ENCODE data around the gene STAT4.

Gene STAT4

DNA sequence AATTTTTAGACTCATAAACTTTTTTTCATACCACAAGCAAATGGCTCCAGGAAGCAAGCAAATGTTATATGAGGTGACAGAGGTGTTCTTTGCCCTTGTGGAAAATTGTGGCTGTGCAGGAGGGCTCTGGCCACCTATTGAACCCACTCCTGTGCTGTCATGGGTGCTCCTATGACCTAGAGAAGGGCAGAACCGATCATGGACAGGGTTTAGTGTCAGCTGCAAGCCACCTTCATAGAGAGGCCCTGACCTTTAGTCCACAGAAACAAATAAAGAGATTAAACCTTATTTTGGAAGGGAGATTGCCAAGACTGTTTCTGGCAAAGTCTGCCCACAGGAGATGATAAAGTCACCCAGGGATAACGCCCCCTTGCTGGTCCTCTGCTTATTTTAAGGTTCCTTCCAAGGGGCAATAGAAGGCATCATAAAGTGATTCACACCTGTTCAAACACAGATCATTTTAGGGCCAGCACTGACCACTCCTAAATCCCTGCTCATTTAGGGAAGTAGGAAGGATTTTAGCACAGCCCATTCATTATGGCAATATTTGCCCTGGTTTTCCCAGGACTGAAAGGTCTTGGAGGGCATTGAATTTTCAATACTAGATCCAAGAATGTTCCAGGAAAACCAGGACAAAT, 26.1 kb upstream of the STAT4 start:
- ChIA-PET POLR2A (no interaction called here), CTCF (interaction anchor here (1.2 kb wide), 1 partner anchor 11 kb away, joined by 4 read pairs; no protein-coding TSS in a partner anchor)
- H3K4me3 ChIP-seq (ENCODE audit: low read depth, low read length) = no peak overlapping the region
- H3K27ac ChIP-seq (ENCODE audit: extremely low read depth, low read depth, low read length) = no peak overlapping the region
- H3K36me3 ChIP-seq (ENCODE audit: control insufficient read depth in 2 of 2, insufficient read depth in 1 of 2, low read length in 2 of 2) = no peaks in the 10 kb centered on the region
- TF ChIP-seq ZNF521 (tag by site-specific recombination; IDR thresholded peaks at IDR 0.05) (no peak), HOXD13 (CRISPR knock-in tag; IDR thresholded peaks at IDR 0.05; ENCODE audit: borderline replicate concordance) (no peak), ZBTB48 (tag by site-specific recombination; IDR thresholded peaks at IDR 0.05) (no peak), ZNF596 (tag by site-specific recombination; IDR thresholded peaks at IDR 0.05) (no peak), ZNF561 (tag by site-specific recombination; IDR thresholded peaks at IDR 0.05; ENCODE audit: borderline replicate concordance) (no peak), ATF2 (tag by site-specific recombination; IDR thresholded peaks at IDR 0.05; ENCODE audit: low read depth) (no peak), ZNF112 (tag by site-specific recombination; IDR thresholded peaks at IDR 0.05) (no peak), ZBTB49 (tag by site-specific recombination; IDR thresholded peaks at IDR 0.05; ENCODE audit: low read depth) (no peak), ZNF140 (tag by site-specific recombination; IDR thresholded peaks at IDR 0.05) (no peak), TSHZ1 (tag by site-specific recombination; IDR thresholded peaks at IDR 0.05; ENCODE audit: borderline replicate concordance) (no peak), ZNF292 (tag by site-specific recombination; IDR thresholded peaks at IDR 0.05; ENCODE audit: borderline replicate concordance, low read depth) (no peak), SP3 (tag by site-specific recombination; IDR thresholded peaks at IDR 0.05) (no peak), ZXDB (tag by site-specific recombination; IDR thresholded peaks at IDR 0.05) (no peak), ZNF623 (tag by site-specific recombination; IDR thresholded peaks at IDR 0.05) (no peak), KLF17 (tag by site-specific recombination; IDR thresholded peaks at IDR 0.05) (no peak)
- TF ChIP-seq, protein P1, sequence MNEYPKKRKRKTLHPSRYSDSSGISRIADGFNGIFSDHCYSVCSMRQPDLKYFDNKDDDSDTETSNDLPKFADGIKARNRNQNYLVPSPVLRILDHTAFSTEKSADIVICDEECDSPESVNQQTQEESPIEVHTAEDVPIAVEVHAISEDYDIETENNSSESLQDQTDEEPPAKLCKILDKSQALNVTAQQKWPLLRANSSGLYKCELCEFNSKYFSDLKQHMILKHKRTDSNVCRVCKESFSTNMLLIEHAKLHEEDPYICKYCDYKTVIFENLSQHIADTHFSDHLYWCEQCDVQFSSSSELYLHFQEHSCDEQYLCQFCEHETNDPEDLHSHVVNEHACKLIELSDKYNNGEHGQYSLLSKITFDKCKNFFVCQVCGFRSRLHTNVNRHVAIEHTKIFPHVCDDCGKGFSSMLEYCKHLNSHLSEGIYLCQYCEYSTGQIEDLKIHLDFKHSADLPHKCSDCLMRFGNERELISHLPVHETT (tag by site-specific recombination; IDR thresholded peaks at IDR 0.05) = no peak
- TF ChIP-seq, protein P2, sequence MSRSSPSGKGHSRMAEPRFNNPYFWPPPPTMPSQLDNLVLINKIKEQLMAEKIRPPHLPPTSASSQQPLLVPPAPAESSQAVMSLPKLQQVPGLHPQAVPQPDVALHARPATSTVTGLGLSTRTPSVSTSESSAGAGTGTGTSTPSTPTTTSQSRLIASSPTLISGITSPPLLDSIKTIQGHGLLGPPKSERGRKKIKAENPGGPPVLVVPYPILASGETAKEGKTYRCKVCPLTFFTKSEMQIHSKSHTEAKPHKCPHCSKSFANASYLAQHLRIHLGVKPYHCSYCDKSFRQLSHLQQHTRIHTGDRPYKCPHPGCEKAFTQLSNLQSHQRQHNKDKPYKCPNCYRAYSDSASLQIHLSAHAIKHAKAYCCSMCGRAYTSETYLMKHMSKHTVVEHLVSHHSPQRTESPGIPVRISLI (tag by site-specific recombination; IDR thresholded peaks at IDR 0.05) = no peak
- TF ChIP-seq, protein P3, sequence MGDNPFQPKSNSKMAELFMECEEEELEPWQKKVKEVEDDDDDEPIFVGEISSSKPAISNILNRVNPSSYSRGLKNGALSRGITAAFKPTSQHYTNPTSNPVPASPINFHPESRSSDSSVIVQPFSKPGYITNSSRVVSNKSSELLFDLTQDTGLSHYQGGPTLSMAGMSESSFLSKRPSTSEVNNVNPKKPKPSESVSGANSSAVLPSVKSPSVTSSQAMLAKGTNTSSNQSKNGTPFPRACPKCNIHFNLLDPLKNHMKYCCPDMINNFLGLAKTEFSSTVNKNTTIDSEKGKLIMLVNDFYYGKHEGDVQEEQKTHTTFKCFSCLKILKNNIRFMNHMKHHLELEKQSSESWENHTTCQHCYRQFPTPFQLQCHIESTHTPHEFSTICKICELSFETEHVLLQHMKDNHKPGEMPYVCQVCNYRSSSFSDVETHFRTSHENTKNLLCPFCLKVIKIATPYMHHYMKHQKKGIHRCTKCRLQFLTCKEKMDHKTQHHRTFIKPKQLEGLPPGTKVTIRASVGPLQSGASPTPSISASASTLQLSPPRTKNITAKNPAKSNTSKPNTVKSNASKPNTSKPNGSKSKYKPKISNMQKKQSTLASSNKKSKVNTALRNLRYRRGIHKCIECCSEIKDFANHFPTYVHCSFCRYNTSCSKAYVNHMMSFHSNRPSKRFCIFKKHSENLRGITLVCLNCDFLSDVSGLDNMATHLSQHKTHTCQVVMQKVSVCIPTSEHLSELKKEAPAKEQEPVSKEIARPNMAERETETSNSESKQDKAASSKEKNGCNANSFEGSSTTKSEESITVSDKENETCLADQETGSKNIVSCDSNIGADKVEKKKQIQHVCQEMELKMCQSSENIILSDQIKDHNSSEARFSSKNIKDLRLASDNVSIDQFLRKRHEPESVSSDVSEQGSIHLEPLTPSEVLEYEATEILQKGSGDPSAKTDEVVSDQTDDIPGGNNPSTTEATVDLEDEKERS (tag by site-specific recombination; IDR thresholded peaks at IDR 0.05) = no peak
- no peaks in the 10 kb centered on the region for H3K4me1 ChIP-seq (ENCODE audit: control insufficient read depth, insufficient read depth, low read length)
- no peaks in the 10 kb centered on the region for H3K9me3 ChIP-seq (ENCODE audit: control insufficient read depth, insufficient read depth, low read depth, low read length)

Measured in HEK293 (cell line).